ENCODE results near the gene B4GALNT4. TPM values are rescaled to one million over a fixed set of nuclear protein-coding genes. Genes with fewer than 3 reads are reported as not detected.

Gene B4GALNT4
- total and polyA plus RNA-seq, 2 of the 8 experiments (the other 6 are each of a cell fraction or from before 2014, with no cell fraction given): 40.9 to 76.3 TPM

DNA sequence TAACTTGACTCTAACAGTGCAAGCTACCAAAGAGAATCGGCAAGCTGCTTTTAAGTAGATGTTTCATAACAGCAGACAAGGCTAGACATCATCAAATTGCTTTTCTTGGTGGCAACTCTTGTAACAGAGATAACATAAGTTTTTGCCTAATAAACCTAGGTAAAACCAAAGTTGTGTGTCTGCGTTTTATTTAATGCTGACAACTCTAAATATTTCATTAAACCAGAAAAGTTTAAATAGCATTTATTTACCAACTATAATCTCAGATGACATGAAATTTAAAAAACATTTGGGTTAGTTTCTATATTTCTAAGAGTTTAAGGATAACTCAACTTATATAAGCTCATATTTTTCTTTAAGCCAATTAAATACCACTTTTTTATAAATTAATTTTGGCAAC is 29.3 kb upstream of the B4GALNT4 start:
- Histone ChIP-seq H2AFZ (ENCODE audit: low read length) (no peak overlapping the region), H3K27me3 (replicated peaks in 1 of 4; ENCODE audit: control insufficient read depth in 3 of 4, extremely low read depth in 1 of 4, insufficient read depth in 3 of 4, low read length in 3 of 4) (no peaks in the 10 kb centered on the region), H2BK5ac (ENCODE audit: low read depth, low read length) (no peak overlapping the region; the same call in 1 of the 2 replicates), H3K27ac (ENCODE audit: low read depth, low read length) (no peak overlapping the region), H3K4me3 (ENCODE audit: extremely low read depth in 1 of 4, insufficient read depth in 2 of 4, low read depth in 3 of 4, low read length in 4 of 4) (no peak overlapping the region; a peak in 1 of 8 replicates), H3K4ac (replicated peaks; ENCODE audit: insufficient read length, low read depth, low read length) (no peak overlapping the region), H4K20me1 (replicated peaks in 1 of 2; ENCODE audit: control insufficient read depth in 1 of 2, insufficient read depth in 2 of 2, low read length in 2 of 2) (no peaks in the 10 kb centered on the region), H3K18ac (ENCODE audit: extremely low read depth, low read length) (no peak overlapping the region), H4K8ac (ENCODE audit: extremely low read depth, insufficient read depth, low read length) (no peak overlapping the region), H3K79me2 (ENCODE audit: control insufficient read depth in 1 of 2, insufficient read depth in 2 of 2, low read length in 2 of 2) (no peaks in the 10 kb centered on the region), H3K14ac (ENCODE audit: insufficient read length) (no peak overlapping the region), H3K4me2 (ENCODE audit: insufficient read depth in 1 of 2, low read depth in 2 of 2, low read length in 2 of 2) (no peak overlapping the region), H2AK5ac (ENCODE audit: low read depth, low read length) (no peak overlapping the region), H3K79me1 (ENCODE audit: low read depth, low read length) (no peaks in the 10 kb centered on the region), H3K9me3 (ENCODE audit: insufficient read depth in 2 of 2, low read depth in 1 of 2, low read length in 1 of 2) (no peaks in the 10 kb centered on the region), H2BK20ac (ENCODE audit: low read length) (no peak overlapping the region), H3K23ac (ENCODE audit: insufficient read length) (no peak overlapping the region), H3K9ac (replicated peaks in 1 of 4; ENCODE audit: extremely low read depth in 1 of 4, low read depth in 3 of 4, low read length in 3 of 4) (no peak overlapping the region), H2BK120ac (replicated peaks; ENCODE audit: low read depth, low read length) (peak overlapping the region; percentile 99), H3K4me1 (replicated peaks in 1 of 4; ENCODE audit: control insufficient read depth in 3 of 4, insufficient read depth in 4 of 4, low read length in 3 of 4) (peaks cover 4 to 26% (median 19%) of the 10 kb centered on the region in 4 experiments), H4K5ac (ENCODE audit: insufficient read length, low read depth, low read length) (peak overlapping the region; percentile 58), H2BK15ac (ENCODE audit: low read length) (no peak overlapping the region), H2BK12ac (ENCODE audit: low read depth, low read length) (no peak overlapping the region), H4K91ac (replicated peaks; ENCODE audit: insufficient read length, low read length) (peak overlapping the region; percentile 93), H3K23me2 (ENCODE audit: low read depth, low read length) (no peaks in the 10 kb centered on the region), H3K36me3 (ENCODE audit: control insufficient read depth in 2 of 4, insufficient read depth in 4 of 4, low read length in 3 of 4) (no peaks in the 10 kb centered on the region), H3K56ac (replicated peaks; ENCODE audit: insufficient read length, low read depth, low read length) (no peak overlapping the region)
- WGBS, 2 experiments (ENCODE audit: extremely low coverage in 1 of 2, insufficient coverage in 1 of 2, insufficient read length in 1 of 2, insufficient replicate concordance in 2 of 2, low coverage in 1 of 2, low lambda C conversion rate in 2 of 2, missing lambda C conversion rate in 1 of 2): 83% methylated on average over 2 of the region's 2 CpGs; no CpG with 5 or more reads in 1 of the 2 experiments
- FAIRE-seq (no peak), DNase-seq (ENCODE audit: low read depth in 1 of 2, low spot score in 2 of 2) (no peak)
- ChIA-PET POLR2A (ENCODE audit: partially characterized antibody) (interaction anchor here (0.6 to 2.8 kb wide), 17 partner anchors 9 to 133 kb away, joined by 3 to 24 read pairs (median 4); partner anchors contain the start of genes BET1L and RIC8A), CTCF (ENCODE audit: partially characterized antibody) (interaction anchor here (0.6 to 5.6 kb wide), 9 partner anchors 11 to 90 kb away, joined by 3 to 22 read pairs (median 5); no protein-coding TSS in a partner anchor)
- TF ChIP-seq TBP (IDR thresholded peaks at IDR 0.05; ENCODE audit: low read depth, low read length): no peak
- no peak for TF ChIP-seq CREB1 (IDR thresholded peaks at IDR 0.05)
- TF ChIP-seq TAF1 (IDR thresholded peaks at IDR 0.05; ENCODE audit: low read depth, low read length): no peak
- no peak for TF ChIP-seq JUN (IDR thresholded peaks at IDR 0.05; ENCODE audit: low read depth, low read length)
- TF ChIP-seq POLR2A (IDR thresholded peaks at IDR 0.05; ENCODE audit: control extremely low read depth in 1 of 2, low read depth in 2 of 2, low read length in 2 of 2): no peak
- TF ChIP-seq POLR2AphosphoS5 (IDR thresholded peaks at IDR 0.05; ENCODE audit: low read depth, low read length): no peak

All from H1 (cell line).